HG02852 (cell line): ENCODE measurements around the gene LCOR.

Source experiments
- ATAC-seq: cut with Tn5 transposase; IDR thresholded peaks from one replicate; pipeline ENCODE4 v1.9.1; 2021; ENCODE audit warnings: mild to moderate bottlenecking, moderate library complexity; ENCODE audit not compliant: unreplicated experiment

Gene LCOR

GRCh38 chr10:96984541-96985131 lies 152.5 kb downstream of the LCOR start:
- ATAC-seq = peak; percentile 41

- no peak for ATAC-seq
Measured at GRCh38 chr10:96986200-96986856, 154.2 kb downstream of the LCOR start.

GRCh38 chr10:96987141-96987841 lies 155.2 kb downstream of the LCOR start:
- no peak for ATAC-seq

GRCh38 chr10:96987842-96988175 lies 155.7 kb downstream of the LCOR start:
- ATAC-seq = no peak

- no peak for ATAC-seq
Measured at GRCh38 chr10:96988426-96988825, 156.3 kb downstream of the LCOR start.

- peak; percentile 56 for ATAC-seq
Measured at GRCh38 chr10:96991313-96991841, 159.3 kb downstream of the LCOR start.

- ATAC-seq = peak; percentile 71
Measured at GRCh38 chr10:96992721-96993120, 160.6 kb downstream of the LCOR start.

GRCh38 chr10:96995851-96996250 lies 163.8 kb downstream of the LCOR start:
- ATAC-seq = no peak

GRCh38 chr10:96996275-96996965 lies 164.3 kb downstream of the LCOR start:
- ATAC-seq = no peak

GRCh38 chr10:96998329-96998888 lies 166.3 kb downstream of the LCOR start:
- ATAC-seq = no peak

GRCh38 chr10:96999337-96999736 lies 167.2 kb downstream of the LCOR start:
- ATAC-seq = no peak

- ATAC-seq = no peak
Measured at GRCh38 chr10:96999987-97000386, 167.9 kb downstream of the LCOR start.

GRCh38 chr10:97000487-97001182 lies 168.5 kb downstream of the LCOR start:
- ATAC-seq = no peak

GRCh38 chr10:97001183-97001991 lies 169.3 kb downstream of the LCOR start:
- ATAC-seq = no peak

GRCh38 chr10:97002670-97003069 lies 170.6 kb downstream of the LCOR start:
- ATAC-seq = no peak

GRCh38 chr10:97003151-97003803 lies 171.2 kb downstream of the LCOR start:
- ATAC-seq = no peak

- ATAC-seq = no peak
Measured at GRCh38 chr10:97003804-97004201, 171.7 kb downstream of the LCOR start.

GRCh38 chr10:97004591-97004990 lies 172.5 kb downstream of the LCOR start:
- ATAC-seq = no peak

- ATAC-seq = no peak
Measured at GRCh38 chr10:97005349-97005748, 173.3 kb downstream of the LCOR start.
